HUES48 (cell line): ENCODE measurements around the gene ZNF764.

ENCODE experiments used
- H3K27ac ChIP-seq: one replicate; pipeline ENCODE4 v1.7.0; 2013; ENCODE audit warnings: low read depth, low read length, inconsistent platforms
- H3K27me3 ChIP-seq: 2 replicates; pipeline ENCODE4 v1.6.1; 2013; ENCODE audit warnings: mild to moderate bottlenecking, low read length; ENCODE audit not compliant: control insufficient read depth, insufficient read depth
- H3K36me3 ChIP-seq: 2 replicates; pipeline ENCODE4 v1.6.1; 2013; ENCODE audit warnings: low read length; ENCODE audit not compliant: control insufficient read depth, insufficient read depth
- H3K4me1 ChIP-seq: 2 replicates; pipeline ENCODE4 v1.6.1; 2013; ENCODE audit warnings: mild to moderate bottlenecking, low read length; ENCODE audit not compliant: control insufficient read depth, insufficient read depth
- H3K4me3 ChIP-seq: 2 replicates; pipeline ENCODE4 v1.5.1; 2013; ENCODE audit warnings: mild to moderate bottlenecking, low read depth, low read length
- H3K9ac ChIP-seq: 2 replicates; pipeline ENCODE4 v1.6.1; 2013; ENCODE audit warnings: mild to moderate bottlenecking, low read depth, low read length, moderate library complexity
- H3K9me3 ChIP-seq: 2 replicates; pipeline ENCODE4 v1.6.1; 2013; ENCODE audit warnings: low read length; ENCODE audit not compliant: control insufficient read depth, insufficient read depth

ZNF764 gene

GRCh38 chr16:30533748-30534367, 24.3 kb downstream of the ZNF764 start:
- Histone ChIP-seq H3K36me3 (peaks cover 18% of the 10 kb centered on the region), H3K4me3 (peak overlapping the region; percentile 72), H3K27me3 (no peaks in the 10 kb centered on the region), H3K4me1 (peaks cover 6% of the 10 kb centered on the region; the same call in 1 of the 2 replicates), H3K27ac (peak overlapping the region; percentile 98), H3K9me3 (no peaks in the 10 kb centered on the region), H3K9ac (peak overlapping the region; percentile 95)

- peaks cover 6% of the 10 kb centered on the region; the same call in 1 of the 2 replicates for H3K4me1 ChIP-seq
- peak overlapping the region; percentile 72; the same call in 1 of the 2 replicates for H3K4me3 ChIP-seq
- H3K9ac ChIP-seq = no peak overlapping the region
- H3K36me3 ChIP-seq = peaks cover 18% of the 10 kb centered on the region
- no peak overlapping the region for H3K27ac ChIP-seq
- H3K9me3 ChIP-seq = no peaks in the 10 kb centered on the region
- no peaks in the 10 kb centered on the region for H3K27me3 ChIP-seq
Measured at GRCh38 chr16:30533146-30533522, 25.0 kb downstream of the ZNF764 start.

DNA sequence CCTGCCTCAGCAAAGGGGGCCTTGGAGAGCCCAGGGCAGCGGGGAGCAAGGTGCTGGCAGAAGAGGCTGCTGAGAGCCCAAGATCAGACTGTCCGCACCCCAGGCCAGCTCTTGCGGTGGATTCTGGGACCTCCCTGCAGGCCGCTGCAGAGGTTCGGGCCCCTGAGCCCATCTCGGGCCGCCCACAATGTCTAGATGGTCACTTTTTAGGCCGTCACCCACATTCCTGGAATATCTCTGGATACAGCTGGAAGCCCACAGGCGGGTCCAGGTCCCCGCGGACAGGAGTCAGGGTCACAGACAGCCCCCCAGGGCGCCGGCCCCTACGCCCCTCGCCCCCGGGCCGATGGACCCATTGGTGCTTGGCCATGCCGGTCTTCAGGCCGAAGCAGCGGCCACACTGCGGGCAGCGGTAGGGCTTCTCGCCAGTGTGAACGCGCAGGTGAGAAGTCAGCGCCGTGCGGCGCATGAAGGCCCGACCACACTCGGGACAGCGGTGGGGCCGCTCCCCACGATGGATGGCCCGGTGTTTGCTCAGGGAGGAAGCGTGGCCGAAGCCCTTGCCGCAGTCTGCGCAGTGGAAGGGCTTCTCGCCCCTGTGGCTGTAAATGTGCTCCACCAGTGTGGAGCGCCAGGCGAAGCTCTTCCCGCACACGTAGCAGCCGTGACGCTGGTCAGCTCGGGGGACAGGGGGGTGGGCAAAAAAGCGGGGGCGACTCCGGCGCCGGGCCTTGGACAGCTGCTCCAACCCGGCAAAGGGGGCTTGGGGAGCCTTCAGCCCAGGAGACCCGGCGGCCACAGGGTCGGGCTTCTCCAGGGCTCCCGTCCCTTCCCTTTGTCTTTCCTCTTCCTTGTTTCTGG, 25.7 kb downstream of the ZNF764 start:
- H3K36me3 ChIP-seq = peaks cover 18% of the 10 kb centered on the region
- H3K27me3 ChIP-seq = no peaks in the 10 kb centered on the region
- peaks cover 12% of the 10 kb centered on the region for H3K4me1 ChIP-seq
- H3K27ac ChIP-seq = no peak overlapping the region
- H3K4me3 ChIP-seq = no peak overlapping the region
- H3K9ac ChIP-seq = no peak overlapping the region
- H3K9me3 ChIP-seq = no peaks in the 10 kb centered on the region

DNA sequence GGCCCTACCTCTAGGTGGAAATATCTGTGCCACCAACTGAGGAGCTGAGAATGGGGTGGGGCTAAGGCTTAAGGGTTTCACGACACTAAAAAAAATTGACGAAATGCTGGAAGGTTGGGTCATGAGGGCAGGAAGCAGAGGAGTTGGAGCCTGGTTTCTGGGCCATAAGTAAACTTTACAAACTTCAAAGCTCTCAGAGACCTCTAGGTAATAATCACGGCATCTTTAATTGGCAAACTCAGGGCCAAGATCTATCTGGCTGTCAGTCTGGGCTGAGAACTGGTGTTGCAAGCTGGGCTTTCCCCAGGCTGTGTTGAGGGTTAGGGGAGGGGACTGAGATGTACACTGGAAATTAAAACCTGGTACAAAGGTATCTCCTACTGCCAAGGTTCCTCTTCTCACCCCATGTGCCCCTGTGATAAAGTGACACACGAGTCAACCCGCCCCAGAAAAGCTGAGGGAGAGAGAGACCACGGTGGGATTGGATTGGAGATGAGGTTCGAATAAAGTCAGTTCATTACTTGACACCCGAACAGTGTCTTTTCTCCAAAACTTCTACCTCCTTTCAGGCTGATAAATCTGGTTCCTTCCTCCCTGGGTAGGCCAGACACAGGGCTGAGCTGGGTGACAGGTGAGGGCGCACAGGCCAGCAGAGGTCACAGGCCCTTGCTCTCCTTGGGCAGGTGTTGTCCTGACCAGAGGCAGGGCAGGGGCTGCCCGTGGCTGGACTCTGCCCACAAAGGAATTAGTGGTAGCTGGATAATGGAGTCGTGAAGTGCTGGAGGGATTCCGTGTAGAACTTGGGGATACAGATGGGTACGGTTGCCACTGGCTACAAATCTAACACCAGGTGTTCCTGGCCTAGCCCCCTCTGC, 27.8 kb downstream of the ZNF764 start:
- H3K4me1 ChIP-seq = peaks cover 7% of the 10 kb centered on the region
- H3K9me3 ChIP-seq = no peaks in the 10 kb centered on the region
- no peaks in the 10 kb centered on the region for H3K27me3 ChIP-seq
- no peak overlapping the region for H3K27ac ChIP-seq
- H3K4me3 ChIP-seq = no peak overlapping the region
- peaks cover 18% of the 10 kb centered on the region for H3K36me3 ChIP-seq
- no peak overlapping the region for H3K9ac ChIP-seq

DNA sequence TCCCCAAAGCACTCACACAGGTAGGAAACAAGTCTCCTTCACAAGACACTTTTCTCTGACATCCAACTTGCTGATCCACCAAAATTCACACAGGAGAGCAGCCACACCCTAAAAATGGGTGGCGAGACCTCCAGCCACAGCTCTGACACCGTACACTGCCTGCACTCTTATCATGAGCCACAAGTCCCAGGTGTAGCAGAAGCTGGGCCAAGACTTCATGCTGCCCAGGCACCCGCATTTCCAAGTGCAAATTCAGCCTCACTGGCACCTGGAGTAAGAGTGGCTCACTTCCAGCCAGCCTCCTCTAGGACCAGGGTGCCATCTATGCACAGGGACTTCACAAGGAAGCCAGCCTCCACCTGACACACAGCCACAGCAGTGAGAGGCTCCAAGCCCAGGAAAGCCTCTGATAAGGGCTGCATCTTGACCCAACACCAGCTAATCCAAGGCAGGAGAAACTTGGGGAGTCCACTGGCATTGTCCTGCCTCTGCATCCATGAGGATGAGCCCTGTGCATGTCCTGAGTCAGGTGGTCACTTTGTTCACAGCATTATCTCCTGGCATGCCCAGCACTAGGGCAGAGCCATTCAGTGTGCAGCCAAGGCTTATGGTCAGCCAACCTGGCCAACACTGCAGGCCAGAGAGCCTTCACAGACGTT, 29.2 kb downstream of the ZNF764 start:
- Histone ChIP-seq H3K4me1 (peaks cover 7% of the 10 kb centered on the region), H3K9ac (no peak overlapping the region; the same call in 1 of the 2 replicates), H3K4me3 (no peak overlapping the region), H3K27ac (no peak overlapping the region), H3K27me3 (no peaks in the 10 kb centered on the region), H3K9me3 (no peaks in the 10 kb centered on the region), H3K36me3 (peaks cover 28% of the 10 kb centered on the region)

DNA sequence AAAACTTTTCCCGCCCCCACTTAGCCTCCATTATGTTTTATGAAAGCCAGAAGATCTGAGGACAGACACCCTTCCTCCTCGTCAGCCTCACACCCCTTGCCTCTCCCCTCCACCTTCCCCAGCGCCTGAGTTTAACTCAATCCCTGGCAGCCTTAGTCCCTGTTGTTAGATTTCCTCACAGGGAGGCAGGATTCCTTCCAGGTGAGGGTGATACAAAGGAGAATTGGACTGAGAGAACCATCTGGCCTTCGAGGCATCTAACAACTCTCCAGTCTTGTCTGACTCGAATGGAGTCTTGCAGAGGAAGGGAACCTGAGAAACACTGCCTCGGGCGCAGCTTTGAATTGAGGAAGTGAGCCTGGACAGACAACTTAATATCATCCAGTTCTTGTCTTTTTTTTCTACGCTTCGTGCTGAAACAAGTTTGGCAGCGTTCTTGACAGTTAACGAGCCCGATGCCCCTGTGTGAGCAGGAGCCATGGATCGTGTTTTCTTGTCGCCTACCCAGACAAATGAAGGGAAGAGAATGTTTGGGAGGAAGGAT, 30.5 kb downstream of the ZNF764 start:
- Histone ChIP-seq H3K27me3 (no peaks in the 10 kb centered on the region), H3K9ac (peak overlapping the region; percentile 62), H3K9me3 (no peaks in the 10 kb centered on the region), H3K36me3 (peaks cover 25% of the 10 kb centered on the region), H3K4me1 (peaks cover 7% of the 10 kb centered on the region), H3K4me3 (peak overlapping the region; percentile 56), H3K27ac (peak overlapping the region; percentile 97)

GRCh38 chr16:30526823-30527634, 31.1 kb downstream of the ZNF764 start:
- peaks cover 7% of the 10 kb centered on the region for H3K4me1 ChIP-seq
- H3K36me3 ChIP-seq = peaks cover 19% of the 10 kb centered on the region
- H3K4me3 ChIP-seq = peak overlapping the region; percentile 89
- no peaks in the 10 kb centered on the region for H3K9me3 ChIP-seq
- no peaks in the 10 kb centered on the region for H3K27me3 ChIP-seq
- peak overlapping the region; percentile 91 for H3K9ac ChIP-seq
- peak overlapping the region; percentile 97 for H3K27ac ChIP-seq

GRCh38 chr16:30526137-30526822, 31.9 kb downstream of the ZNF764 start, which contains the start of gene ZNF768:
Gene ZNF768, minus strand, starts transcription at chr16:30526566. Its CDS starts 153 bp downstream, at chr16:30526413.
- H3K9ac ChIP-seq = peak within 1 kb of the TSS; percentile 91
- no peaks in the 10 kb centered on the region for H3K27me3 ChIP-seq
- H3K27ac ChIP-seq = peak within 1 kb of the TSS; percentile 97
- H3K4me3 ChIP-seq = peak within 1 kb of the TSS; percentile 89
- peaks cover 7% of the 10 kb centered on the region for H3K4me1 ChIP-seq
- peaks cover 15% of the 10 kb centered on the region for H3K36me3 ChIP-seq
- H3K9me3 ChIP-seq = no peaks in the 10 kb centered on the region

- H3K4me3 ChIP-seq = peak overlapping the region; percentile 89
Measured at GRCh38 chr16:30525844-30526136, 32.4 kb downstream of the ZNF764 start.

More at GRCh38 chr16:30525844-30526136, 32.4 kb downstream of the ZNF764 start:
- peaks cover 7% of the 10 kb centered on the region for H3K4me1 ChIP-seq
- peaks cover 10% of the 10 kb centered on the region for H3K36me3 ChIP-seq
- H3K27ac ChIP-seq = no peak overlapping the region
- no peaks in the 10 kb centered on the region for H3K9me3 ChIP-seq
- no peaks in the 10 kb centered on the region for H3K27me3 ChIP-seq
- H3K9ac ChIP-seq = no peak overlapping the region
